Subcutaneous abdominal adipose tissue (tissue), 5 donors: ENCODE data around the gene CD40LG.

ENCODE experiments used
- H3K27ac ChIP-seq: one replicate; pipeline ENCODE4 v1.7.0; 2013; ENCODE audit warnings: low read depth, mild to moderate bottlenecking, inconsistent platforms, low read length, moderate library complexity
- H3K27me3 ChIP-seq, 5 donors: one replicate each; pipeline ENCODE4 v1.7.0; 2013; ENCODE audit warnings: low read length in 5 of 5, inconsistent platforms in 1 of 5; ENCODE audit not compliant: control insufficient read depth in 5 of 5, insufficient read depth in 4 of 5
- H3K36me3 ChIP-seq, 5 donors: one replicate each; pipeline ENCODE4 v1.7.0; 2013; ENCODE audit warnings: low read length in 5 of 5; ENCODE audit not compliant: control insufficient read depth in 5 of 5, insufficient read depth in 5 of 5
- H3K4me1 ChIP-seq, 5 donors: one replicate each; pipeline ENCODE4 v1.7.0; 2013; ENCODE audit warnings: low read length in 5 of 5, mild to moderate bottlenecking in 3 of 5, moderate library complexity in 1 of 5; ENCODE audit not compliant: control insufficient read depth in 5 of 5, insufficient read depth in 5 of 5
- H3K4me3 ChIP-seq, 5 donors: one replicate each; pipeline ENCODE4 v1.7.0; 2013; ENCODE audit warnings: low read length in 5 of 5, low read depth in 1 of 5
- H3K9ac ChIP-seq, 5 donors: one replicate each; pipeline ENCODE4 v1.7.0; 2013; ENCODE audit warnings: low read length in 5 of 5, mild to moderate bottlenecking in 4 of 5, moderate library complexity in 3 of 5
- H3K9me3 ChIP-seq, 5 donors: one replicate each; pipeline ENCODE4 v1.7.0; 2013; ENCODE audit warnings: low read length in 5 of 5; ENCODE audit not compliant: control insufficient read depth in 5 of 5
- donor health status: healthy.
- donor health status: healthy.
- donor health status: healthy.
- donor health status: healthy.
- donor health status: healthy.

Gene CD40LG

GRCh38 chrX:136623396-136623795 lies 24.6 kb upstream of the CD40LG start:
- Histone ChIP-seq H3K9me3 (peaks cover 0 to 5% (median 0%) of the 10 kb centered on the region in 5 donors), H3K27ac (no peak overlapping the region), H3K4me3 (no peak overlapping the region), H3K9ac (no peak overlapping the region), H3K4me1 (peaks cover 0 to 5% (median 2%) of the 10 kb centered on the region in 5 donors), H3K27me3 (peaks cover 0 to 5% (median 2%) of the 10 kb centered on the region in 5 donors), H3K36me3 (no peaks in the 10 kb centered on the region)

DNA sequence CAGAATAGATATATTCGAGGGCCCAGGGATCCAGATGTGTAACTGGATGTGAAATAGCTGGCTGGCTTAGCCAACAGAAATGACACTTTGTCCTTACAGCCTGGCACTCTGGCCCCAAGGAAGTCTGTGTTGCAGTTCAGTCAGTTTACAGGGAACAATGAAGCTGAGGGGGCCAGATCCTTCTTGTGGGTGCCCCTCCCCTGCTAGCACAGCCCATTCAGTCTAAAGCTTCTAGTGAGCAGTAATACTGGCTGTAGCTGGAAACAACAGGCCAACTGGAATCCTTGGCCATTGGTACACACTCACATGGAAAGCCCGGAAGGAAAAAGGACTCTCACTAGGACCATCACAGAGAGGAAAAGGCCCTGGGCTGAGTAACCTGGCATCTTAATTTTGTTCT lies 22.7 kb upstream of the CD40LG start:
- Histone ChIP-seq H3K9me3 (peaks cover 0 to 5% (median 0%) of the 10 kb centered on the region in 5 donors), H3K36me3 (no peaks in the 10 kb centered on the region), H3K4me3 (no peak overlapping the region), H3K9ac (no peak overlapping the region), H3K27ac (no peak overlapping the region), H3K4me1 (no peaks in the 10 kb centered on the region), H3K27me3 (peaks cover 0 to 5% (median 2%) of the 10 kb centered on the region in 5 donors)

- no peak overlapping the region for H3K9ac ChIP-seq
- H3K36me3 ChIP-seq = no peaks in the 10 kb centered on the region
- H3K4me1 ChIP-seq = no peaks in the 10 kb centered on the region
- H3K4me3 ChIP-seq = no peak overlapping the region
- peaks cover 0 to 5% (median 0%) of the 10 kb centered on the region in 5 donors for H3K9me3 ChIP-seq
- H3K27ac ChIP-seq = no peak overlapping the region
- peaks cover 0 to 5% (median 2%) of the 10 kb centered on the region in 5 donors for H3K27me3 ChIP-seq
Observed at GRCh38 chrX:136626237-136626636, 21.7 kb upstream of the CD40LG start.

DNA sequence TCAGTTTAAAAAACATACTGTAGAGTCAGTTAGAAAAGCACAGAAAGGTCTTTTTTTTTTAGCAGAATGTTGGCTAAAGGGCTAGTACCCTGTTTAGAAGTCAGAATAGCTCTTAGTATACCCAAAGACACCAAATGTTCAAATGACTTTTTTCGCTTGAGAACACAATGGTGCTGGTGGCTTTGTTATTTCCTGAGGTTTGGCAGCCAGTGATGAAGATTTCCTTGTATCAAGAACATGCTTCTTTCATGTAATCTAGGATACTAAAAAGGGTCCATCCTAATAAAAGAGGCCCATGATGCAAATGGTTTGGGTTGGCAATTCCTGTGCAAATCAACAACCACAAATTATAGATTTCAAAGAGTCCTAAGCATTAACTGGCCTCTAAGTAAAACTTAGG lies 21.1 kb upstream of the CD40LG start:
- no peaks in the 10 kb centered on the region for H3K4me1 ChIP-seq
- peaks cover 0 to 5% (median 0%) of the 10 kb centered on the region in 5 donors for H3K9me3 ChIP-seq

GRCh38 chrX:136627409-136627808 lies 20.5 kb upstream of the CD40LG start:
- Histone ChIP-seq H3K9me3 (peaks cover 0 to 5% (median 0%) of the 10 kb centered on the region in 5 donors), H3K4me3 (no peak overlapping the region), H3K36me3 (no peaks in the 10 kb centered on the region), H3K4me1 (no peaks in the 10 kb centered on the region), H3K9ac (no peak overlapping the region), H3K27me3 (peaks cover 0 to 5% (median 2%) of the 10 kb centered on the region in 5 donors), H3K27ac (no peak overlapping the region)

More for the DNA sequence above, 21.1 kb upstream of the CD40LG start:
- peaks cover 0 to 5% (median 2%) of the 10 kb centered on the region in 5 donors for H3K27me3 ChIP-seq
- H3K36me3 ChIP-seq = no peaks in the 10 kb centered on the region
- H3K9ac ChIP-seq = no peak overlapping the region
- no peak overlapping the region for H3K4me3 ChIP-seq
- no peak overlapping the region for H3K27ac ChIP-seq

DNA sequence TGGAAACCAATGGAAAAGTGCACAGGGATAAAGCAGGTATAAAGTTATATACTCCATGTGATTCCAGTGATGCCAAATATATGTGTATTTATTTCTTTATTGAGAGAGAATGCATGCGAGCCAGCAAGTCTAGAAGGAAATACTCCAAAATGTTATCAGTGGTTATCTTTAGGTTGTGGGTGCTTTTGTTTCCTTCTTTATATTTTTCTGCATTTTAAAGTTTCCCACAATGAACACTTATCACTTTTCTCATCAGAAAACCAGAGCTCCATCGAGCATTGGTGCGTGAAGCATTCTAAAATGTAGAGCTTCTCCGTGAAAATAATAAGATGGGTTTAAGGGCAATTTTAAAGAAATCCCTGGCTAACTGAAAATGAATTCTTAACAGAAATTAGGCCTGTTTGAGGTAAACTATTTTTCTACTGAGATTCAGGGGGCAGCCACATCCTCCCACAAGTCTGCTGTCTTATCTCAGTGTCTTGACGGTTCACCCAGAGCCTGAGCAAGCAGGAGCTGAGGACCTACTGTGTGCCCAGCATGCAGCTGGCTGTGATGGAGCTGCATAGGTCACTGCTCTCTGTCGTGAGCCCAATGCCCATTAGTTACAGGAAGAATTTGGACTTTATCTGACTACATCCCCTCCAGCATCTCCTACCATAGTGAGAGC lies 18.7 kb upstream of the CD40LG start:
- Histone ChIP-seq H3K9me3 (peaks cover 0 to 5% (median 0%) of the 10 kb centered on the region in 5 donors), H3K9ac (no peak overlapping the region), H3K4me3 (no peak overlapping the region), H3K4me1 (no peaks in the 10 kb centered on the region), H3K36me3 (no peaks in the 10 kb centered on the region), H3K27ac (no peak overlapping the region), H3K27me3 (peaks cover 0 to 5% (median 0%) of the 10 kb centered on the region in 5 donors)

DNA sequence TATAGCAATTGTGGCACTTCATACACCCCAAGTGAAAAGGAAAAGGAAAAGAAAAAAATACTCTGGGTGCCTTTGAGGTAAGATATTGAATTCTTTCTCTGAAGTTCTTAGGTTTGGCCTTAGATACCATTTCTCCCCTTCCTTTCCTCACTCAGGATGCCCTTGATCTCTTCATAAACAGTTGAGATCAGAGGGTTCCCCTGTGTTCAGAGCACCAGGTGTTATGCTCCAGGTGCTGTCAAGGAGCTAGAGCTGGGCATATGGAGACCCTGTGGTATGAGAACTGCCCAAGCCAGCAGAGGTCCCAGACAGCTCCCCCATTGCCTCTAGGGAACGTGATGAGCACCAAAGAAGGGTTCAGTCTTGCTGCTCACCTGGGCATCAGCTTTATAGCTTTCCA lies 17.1 kb upstream of the CD40LG start:
- Histone ChIP-seq H3K27me3 (peaks cover 0 to 5% (median 2%) of the 10 kb centered on the region in 5 donors), H3K27ac (no peak overlapping the region), H3K4me3 (no peak overlapping the region), H3K4me1 (no peaks in the 10 kb centered on the region), H3K9me3 (no peaks in the 10 kb centered on the region), H3K9ac (no peak overlapping the region), H3K36me3 (no peaks in the 10 kb centered on the region)

GRCh38 chrX:136635235-136635634 lies 12.7 kb upstream of the CD40LG start:
- no peak overlapping the region for H3K27ac ChIP-seq
- H3K4me1 ChIP-seq = no peaks in the 10 kb centered on the region

DNA sequence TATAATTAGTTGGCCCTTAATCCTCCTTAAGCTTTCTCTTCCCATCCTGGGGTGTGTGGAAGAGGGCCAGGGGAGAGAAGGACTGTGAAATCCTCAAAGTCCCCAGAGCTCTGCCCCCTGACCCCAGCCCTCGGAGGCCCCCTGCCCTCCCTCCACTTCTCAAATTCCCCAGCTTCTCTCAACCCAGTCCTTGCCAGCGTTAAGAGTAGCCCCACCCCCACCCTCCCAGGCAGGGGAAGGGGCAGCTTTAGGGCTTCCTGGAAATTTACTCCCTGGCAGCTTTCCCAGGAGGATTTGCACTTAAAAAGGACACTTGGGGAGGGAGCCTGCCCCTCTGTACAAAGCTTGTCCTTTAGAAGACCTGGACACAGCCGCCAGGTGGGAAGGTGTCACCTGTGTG lies 11.8 kb upstream of the CD40LG start:
- H3K27me3 ChIP-seq = peaks cover 0 to 5% (median 3%) of the 10 kb centered on the region in 5 donors
- no peaks in the 10 kb centered on the region for H3K36me3 ChIP-seq
- no peak overlapping the region for H3K4me3 ChIP-seq
- H3K4me1 ChIP-seq = no peaks in the 10 kb centered on the region
- no peak overlapping the region for H3K9ac ChIP-seq
- H3K9me3 ChIP-seq = no peaks in the 10 kb centered on the region
- no peak overlapping the region for H3K27ac ChIP-seq

More at GRCh38 chrX:136635235-136635634, 12.7 kb upstream of the CD40LG start:
- H3K9ac ChIP-seq = no peak overlapping the region
- H3K36me3 ChIP-seq = no peaks in the 10 kb centered on the region
- no peak overlapping the region for H3K4me3 ChIP-seq
- H3K27me3 ChIP-seq = peaks cover 0 to 5% (median 3%) of the 10 kb centered on the region in 5 donors
- no peaks in the 10 kb centered on the region for H3K9me3 ChIP-seq

- no peak overlapping the region for H3K27ac ChIP-seq
- H3K9ac ChIP-seq = no peak overlapping the region
- H3K36me3 ChIP-seq = no peaks in the 10 kb centered on the region
- H3K4me3 ChIP-seq = no peak overlapping the region
- no peaks in the 10 kb centered on the region for H3K4me1 ChIP-seq
- H3K9me3 ChIP-seq = no peaks in the 10 kb centered on the region
- peaks cover 0 to 5% (median 3%) of the 10 kb centered on the region in 5 donors for H3K27me3 ChIP-seq
Observed at GRCh38 chrX:136639506-136640176, 8.3 kb upstream of the CD40LG start.
